ENCODE measurements around the gene ABCC3. TPM values are rescaled to one million over a fixed set of nuclear protein-coding genes. Genes with fewer than 3 reads are reported as not detected.

Gene ABCC3
- total RNA-seq, 4 donors from 2014 or later, result 1.5 to 19.2 (median 7.3) TPM

- Histone ChIP-seq H3K4me1 (peaks cover 0 to 51% (median 0%) of the 10 kb centered on the region in 4 donors), H3K36me3 (peaks cover 0 to 54% (median 26%) of the 10 kb centered on the region in 3 donors), H3K4me3 (no peak overlapping the region), H3K9me3 (no peaks in the 10 kb centered on the region), H3K27me3 (no peaks in the 10 kb centered on the region), H3K27ac (no peak overlapping the region)
- DNase-seq (ENCODE audit: low spot score in 2 of 2), result no peak
- 4 to 62% methylated on average over 2 of the region's 2 CpGs for WGBS, 2 donors
- TF ChIP-seq EP300 (IDR thresholded peaks at IDR 0.05), result no peak
- no peak for TF ChIP-seq POLR2A (IDR thresholded peaks at IDR 0.05)
- TF ChIP-seq, protein P1, sequence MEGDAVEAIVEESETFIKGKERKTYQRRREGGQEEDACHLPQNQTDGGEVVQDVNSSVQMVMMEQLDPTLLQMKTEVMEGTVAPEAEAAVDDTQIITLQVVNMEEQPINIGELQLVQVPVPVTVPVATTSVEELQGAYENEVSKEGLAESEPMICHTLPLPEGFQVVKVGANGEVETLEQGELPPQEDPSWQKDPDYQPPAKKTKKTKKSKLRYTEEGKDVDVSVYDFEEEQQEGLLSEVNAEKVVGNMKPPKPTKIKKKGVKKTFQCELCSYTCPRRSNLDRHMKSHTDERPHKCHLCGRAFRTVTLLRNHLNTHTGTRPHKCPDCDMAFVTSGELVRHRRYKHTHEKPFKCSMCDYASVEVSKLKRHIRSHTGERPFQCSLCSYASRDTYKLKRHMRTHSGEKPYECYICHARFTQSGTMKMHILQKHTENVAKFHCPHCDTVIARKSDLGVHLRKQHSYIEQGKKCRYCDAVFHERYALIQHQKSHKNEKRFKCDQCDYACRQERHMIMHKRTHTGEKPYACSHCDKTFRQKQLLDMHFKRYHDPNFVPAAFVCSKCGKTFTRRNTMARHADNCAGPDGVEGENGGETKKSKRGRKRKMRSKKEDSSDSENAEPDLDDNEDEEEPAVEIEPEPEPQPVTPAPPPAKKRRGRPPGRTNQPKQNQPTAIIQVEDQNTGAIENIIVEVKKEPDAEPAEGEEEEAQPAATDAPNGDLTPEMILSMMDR (IDR thresholded peaks at IDR 0.05), result no peak
Observed at GRCh38 chr17:50739098-50739497, 104.4 kb downstream of the ABCC3 start.

Small RNAs within 50 kb of the gene (small RNA-seq; reads per million reads assigned to genes)
- gene RF00019, result not detected

Other genes with a start within 250 kb of the ABCC3 start
- 10 to 100 TPM; 26.0 to 72.6 (median 36.3) TPM for gene LRRC59, start 237.4 kb upstream of the ABCC3 start, total RNA-seq
- gene ACSF2, start 208.7 kb upstream of the ABCC3 start, total RNA-seq, result 10 to 100 TPM; 20.5 to 69.3 (median 31.9) TPM
- not detected for gene CHAD, start 166.0 kb upstream of the ABCC3 start, total RNA-seq
- 10 to 100 TPM; 30.8 to 61.8 (median 32.9) TPM for gene RSAD1, start 156.0 kb upstream of the ABCC3 start, total RNA-seq
- 1 to 10 TPM; 1.2 to 6.8 (median 4.0) TPM for gene MYCBPAP, start 126.4 kb upstream of the ABCC3 start, total RNA-seq
- under 1 TPM in 2 of 4 donors, not detected in 2; 0.22 to 0.42 TPM for gene EPN3, start 102.1 kb upstream of the ABCC3 start, total RNA-seq
- gene SPATA20, start 87.7 kb upstream of the ABCC3 start, total RNA-seq, result 100 to 1,000 TPM in 1 of 4 donors, 10 to 100 TPM in 3; 80.8 to 151 (median 89.6) TPM
- 1 to 10 TPM in 1 of 4 donors, under 1 TPM in 1, not detected in 2; 0.21 to 2.2 TPM for gene CACNA1G, start 74.2 kb upstream of the ABCC3 start, total RNA-seq
- 10 to 100 TPM; 48.0 to 80.6 (median 55.0) TPM for gene ANKRD40, start 73.0 kb downstream of the ABCC3 start, total RNA-seq
- 100 to 1,000 TPM in 3 of 4 donors, 10 to 100 TPM in 1; 80.8 to 114 (median 105) TPM for gene LUC7L3, start 84.7 kb downstream of the ABCC3 start, total RNA-seq
- gene ANKRD40CL, start 132.6 kb downstream of the ABCC3 start, total RNA-seq, result not detected
- 1 to 10 TPM in 3 of 4 donors, not detected in 1; 1.0 to 2.2 (median 1.2) TPM for gene WFIKKN2, start 200.7 kb downstream of the ABCC3 start, total RNA-seq
- 100 to 1,000 TPM in 1 of 4 donors, 10 to 100 TPM in 3; 48.6 to 142 (median 81.3) TPM for gene TOB1, start 231.5 kb downstream of the ABCC3 start, total RNA-seq